SU-DHL-6 (cell line): Measurements from ENCODE around the gene NADK.
"Not testable (repeated sequence)": the region's sequence is repeated elsewhere in the genome, so short reads cannot be mapped to it uniquely, and the experiment has no call there.

Experiments
- H2AFZ ChIP-seq: fragments of 200-600 bp; sonication (generic); 2 replicates; pipeline ENCODE4 v1.6.1; 2014; ENCODE audit warnings: low read depth, mild to moderate bottlenecking, moderate library complexity, mixed read lengths, antibody characterized with exemption, low read length; ENCODE audit not compliant: severe bottlenecking
- H3F3A ChIP-seq: fragments of 200-600 bp; shearing (Covaris generic); 2 replicates; pipeline ENCODE4 v1.6.0; 2016; ENCODE audit warnings: antibody characterized with exemption, mild to moderate bottlenecking; ENCODE audit not compliant: insufficient read depth
- H3K27ac ChIP-seq: fragments of 200-600 bp; sonication (generic); 2 replicates; pipeline ENCODE4 v1.5.1; 2016; ENCODE audit warnings: low read depth, mild to moderate bottlenecking, low read length, moderate library complexity, mixed read lengths
- H3K27me3 ChIP-seq: fragments of 200-600 bp; sonication (generic), shearing (Covaris generic); 2 replicates; pipeline ENCODE4 v1.6.0; 2014; ENCODE audit warnings: mild to moderate bottlenecking, low read length
- H3K36me3 ChIP-seq: fragments of 200-600 bp; sonication (generic); 2 replicates; pipeline ENCODE4 v1.6.1; 2014; ENCODE audit warnings: mild to moderate bottlenecking, low read length, mixed read lengths
- H3K4me2 ChIP-seq: fragments of 300-600, 200-600 bp; shearing (Covaris generic), sonication (generic); 2 replicates; pipeline ENCODE4 v1.6.0; 2014; ENCODE audit warnings: low read length, low read depth, mild to moderate bottlenecking; ENCODE audit not compliant: poor library complexity, severe bottlenecking
- H3K4me3 ChIP-seq: fragments of 200-600 bp; sonication (generic); 2 replicates; pipeline ENCODE4 v1.5.1; 2014; ENCODE audit warnings: antibody characterized with exemption, low read length, mild to moderate bottlenecking, mixed read lengths; ENCODE audit not compliant: insufficient read depth, poor library complexity, severe bottlenecking
- H3K79me2 ChIP-seq: fragments of 200-600 bp; sonication (generic); 2 replicates; pipeline ENCODE4 v1.6.1; 2014; ENCODE audit warnings: mild to moderate bottlenecking, low read length, moderate library complexity; ENCODE audit not compliant: insufficient read depth
- H3K9ac ChIP-seq: fragments of 200-600 bp; sonication (generic); 2 replicates; pipeline ENCODE4 v1.7.0; 2014; ENCODE audit warnings: mild to moderate bottlenecking, low read length
- H3K9me2 ChIP-seq: fragments of 200-600 bp; sonication (generic); replicated peaks from 2 replicates; pipeline ENCODE4 v1.6.1; 2014; ENCODE audit warnings: low read length; ENCODE audit not compliant: insufficient read depth
- H3K9me3 ChIP-seq: fragments of 200-600 bp; sonication (generic); 2 replicates; pipeline ENCODE4 v1.6.1; 2014; ENCODE audit warnings: low read length, mixed read lengths; ENCODE audit not compliant: insufficient read depth
- H4K20me1 ChIP-seq: fragments of 200-600 bp; sonication (generic); 2 replicates; pipeline ENCODE4 v1.6.1; 2014; ENCODE audit warnings: low read depth, mild to moderate bottlenecking, antibody characterized with exemption, low read length, moderate library complexity, mixed read lengths
- CTCF ChIP-seq: fragments of 200-600 bp; sonication (generic); IDR thresholded peaks from one replicate; pipeline ENCODE4 v1.5.1; 2017; ENCODE audit warnings: antibody characterized with exemption, mild to moderate bottlenecking, low read length, moderate library complexity; ENCODE audit not compliant: insufficient read depth, poor library complexity, severe bottlenecking
- EZH2phosphoT487 ChIP-seq: fragments of 200-600 bp; sonication (generic), shearing (Covaris generic); conservative IDR thresholded peaks from 2 replicates; pipeline ENCODE4 v1.6.1; 2018; ENCODE audit warnings: mild to moderate bottlenecking, antibody characterized with exemption, low read length, moderate library complexity, mixed read lengths

Gene NADK

DNA sequence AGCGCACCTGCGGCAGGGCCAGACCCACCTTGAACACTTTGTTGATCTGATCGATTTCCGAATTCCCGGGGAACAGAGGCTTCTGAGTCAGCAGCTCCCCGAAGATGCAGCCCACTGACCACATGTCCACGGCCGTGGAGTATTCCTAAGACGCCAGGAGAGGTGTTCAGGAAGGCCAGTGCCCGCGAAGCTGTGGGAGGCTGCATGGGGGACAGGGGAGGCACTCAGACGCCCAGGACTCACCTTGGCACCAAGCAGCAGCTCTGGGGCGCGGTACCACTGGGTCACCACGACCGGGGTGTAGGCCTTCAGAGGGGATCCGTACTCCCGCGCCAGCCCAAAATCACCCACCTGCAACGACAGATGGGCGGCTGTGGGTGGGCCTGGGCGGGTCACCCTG lies 74.5 kb downstream of the NADK start:
- Histone ChIP-seq H3K79me2 (no peaks in the 10 kb centered on the region), H2AFZ (no peak overlapping the region), H3K27me3 (no peaks in the 10 kb centered on the region), H3K36me3 (no peaks in the 10 kb centered on the region), H4K20me1 (no peaks in the 10 kb centered on the region), H3K4me2 (no peak overlapping the region), H3K4me3 (no peak overlapping the region), H3K9ac (no peak overlapping the region), H3F3A (no peaks in the 10 kb centered on the region), H3K9me3 (no peaks in the 10 kb centered on the region), H3K27ac (no peak overlapping the region), H3K9me2 (no peaks in the 10 kb centered on the region)
- TF ChIP-seq CTCF (no peak), EZH2phosphoT487 (no peak)

GRCh38 chr1:1702506-1702905 lies 75.8 kb downstream of the NADK start:
- not testable (repeated sequence) for H3K36me3 ChIP-seq, H3K4me2 ChIP-seq, H3K27me3 ChIP-seq, H3K9ac ChIP-seq, H3K4me3 ChIP-seq, H3K27ac ChIP-seq, H3K79me2 ChIP-seq, H3K9me2 ChIP-seq, H3K9me3 ChIP-seq, H4K20me1 ChIP-seq, H3F3A ChIP-seq, H2AFZ ChIP-seq
